Brain microvascular endothelial cell (primary cell): ENCODE results near the gene CES4A.
"Not testable (repeated sequence)": the region's sequence is repeated elsewhere in the genome, so short reads cannot be mapped to it uniquely, and the experiment has no call there.

Experiments used
- DNase-seq: peaks from one replicate; pipeline ENCODE4 v3.0.0-alpha.2; 2020
- H3K27ac ChIP-seq: fragments of 250-450 bp; sonication (Bioruptor Pico); 2 replicates; pipeline ENCODE4 v1.5.1; 2020; ENCODE audit warnings: mild to moderate bottlenecking, moderate library complexity
- H3K27me3 ChIP-seq: fragments of 250-450 bp; sonication (Bioruptor Pico); replicated peaks from 2 replicates; pipeline ENCODE4 v1.5.1; 2020; ENCODE audit warnings: mild to moderate bottlenecking
- H3K36me3 ChIP-seq: fragments of 250-450 bp; sonication (Bioruptor Pico); replicated peaks from 2 replicates; pipeline ENCODE4 v1.5.1; 2020; ENCODE audit warnings: mild to moderate bottlenecking
- H3K4me3 ChIP-seq: 2 replicates; pipeline ENCODE4 v1.5.1; 2011; ENCODE audit warnings: low read depth, mild to moderate bottlenecking, control low read depth, low read length, moderate library complexity
- in situ Hi-C: cut with HindIII; loops from 2 replicates; pipeline ENCODE4 v1.10.0; 2017; ENCODE audit warnings: low sequenced_read_pairs, low pct_ligation_motif_present
- TF ChIP-seq, protein P1 (sequence below): IDR thresholded peaks from 2 replicates; pipeline ENCODE4 v1.5.1; 2011; ENCODE audit warnings: low read depth, mild to moderate bottlenecking, moderate library complexity, low read length, control low read depth, inconsistent platforms; ENCODE audit errors: missing control alignments

CES4A gene

DNA sequence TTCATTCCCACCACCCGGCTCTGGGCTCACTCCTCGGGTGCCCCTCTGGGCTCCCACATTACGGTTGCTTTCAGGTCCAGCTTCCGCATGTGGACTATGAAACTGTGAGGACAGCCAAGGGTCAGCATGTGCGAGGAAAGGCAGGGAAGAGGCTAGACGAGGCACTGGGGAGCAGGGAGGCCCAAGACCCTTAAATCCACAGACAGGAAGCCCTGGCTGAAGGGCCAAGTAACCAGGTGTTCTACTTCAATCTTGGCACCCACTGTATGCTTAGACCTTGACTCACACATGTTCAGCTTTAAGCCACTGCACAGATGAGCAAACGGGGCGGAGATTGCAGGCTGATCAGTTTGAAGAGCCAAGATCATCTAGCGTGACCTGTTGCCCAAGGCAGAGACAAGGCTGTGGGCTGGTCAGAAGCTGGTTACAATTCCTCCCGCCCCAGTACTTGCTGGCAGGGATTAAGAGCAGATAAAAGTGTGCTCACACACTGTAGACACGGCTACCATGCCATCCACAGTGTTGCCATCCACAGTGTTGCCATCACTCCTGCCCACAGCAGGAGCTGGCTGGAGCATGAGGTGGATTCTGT lies at the start of gene CES4A:
TSS of gene CES4A (plus strand) at position 393 of the 592 bp plus-strand sequence. CDS start at position 577, 184 bp downstream.
- no peak for DNase-seq
- Histone ChIP-seq H3K27ac (no peak within 1 kb of the TSS), H3K27me3 (no peaks in the 10 kb centered on the region), H3K4me3 (no peak within 1 kb of the TSS), H3K36me3 (no peaks in the 10 kb centered on the region)
- in situ Hi-C loops = no loop called here
- TF ChIP-seq, protein P1, sequence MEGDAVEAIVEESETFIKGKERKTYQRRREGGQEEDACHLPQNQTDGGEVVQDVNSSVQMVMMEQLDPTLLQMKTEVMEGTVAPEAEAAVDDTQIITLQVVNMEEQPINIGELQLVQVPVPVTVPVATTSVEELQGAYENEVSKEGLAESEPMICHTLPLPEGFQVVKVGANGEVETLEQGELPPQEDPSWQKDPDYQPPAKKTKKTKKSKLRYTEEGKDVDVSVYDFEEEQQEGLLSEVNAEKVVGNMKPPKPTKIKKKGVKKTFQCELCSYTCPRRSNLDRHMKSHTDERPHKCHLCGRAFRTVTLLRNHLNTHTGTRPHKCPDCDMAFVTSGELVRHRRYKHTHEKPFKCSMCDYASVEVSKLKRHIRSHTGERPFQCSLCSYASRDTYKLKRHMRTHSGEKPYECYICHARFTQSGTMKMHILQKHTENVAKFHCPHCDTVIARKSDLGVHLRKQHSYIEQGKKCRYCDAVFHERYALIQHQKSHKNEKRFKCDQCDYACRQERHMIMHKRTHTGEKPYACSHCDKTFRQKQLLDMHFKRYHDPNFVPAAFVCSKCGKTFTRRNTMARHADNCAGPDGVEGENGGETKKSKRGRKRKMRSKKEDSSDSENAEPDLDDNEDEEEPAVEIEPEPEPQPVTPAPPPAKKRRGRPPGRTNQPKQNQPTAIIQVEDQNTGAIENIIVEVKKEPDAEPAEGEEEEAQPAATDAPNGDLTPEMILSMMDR = no peak

DNA sequence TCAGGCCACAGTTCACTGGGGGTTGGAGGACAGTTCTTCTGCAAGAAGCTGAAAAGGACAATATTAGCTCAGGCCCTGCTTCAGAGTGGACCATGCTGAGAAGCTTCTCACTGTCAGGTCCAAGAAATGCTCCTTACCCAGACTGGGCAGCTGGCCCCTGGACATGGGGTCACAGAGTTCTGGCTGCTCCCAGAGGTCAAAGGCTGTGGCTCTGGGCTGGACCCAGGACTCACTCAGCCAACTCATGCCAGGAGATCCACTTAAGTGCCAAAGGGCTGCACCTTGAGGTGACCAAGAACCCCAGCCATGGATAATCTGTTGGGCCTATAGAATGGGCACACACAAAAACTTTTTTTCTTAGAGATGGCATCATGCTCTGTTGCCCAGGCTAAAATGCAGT lies 49.0 kb upstream of the CES4A start:
- no peak for DNase-seq
- in situ Hi-C loops = no loop called here
- TF ChIP-seq, protein P1 = no peak
- Histone ChIP-seq H3K36me3 (peaks cover 25% of the 10 kb centered on the region), H3K27ac (no peak overlapping the region), H3K4me3 (no peak overlapping the region), H3K27me3 (no peaks in the 10 kb centered on the region)

DNA sequence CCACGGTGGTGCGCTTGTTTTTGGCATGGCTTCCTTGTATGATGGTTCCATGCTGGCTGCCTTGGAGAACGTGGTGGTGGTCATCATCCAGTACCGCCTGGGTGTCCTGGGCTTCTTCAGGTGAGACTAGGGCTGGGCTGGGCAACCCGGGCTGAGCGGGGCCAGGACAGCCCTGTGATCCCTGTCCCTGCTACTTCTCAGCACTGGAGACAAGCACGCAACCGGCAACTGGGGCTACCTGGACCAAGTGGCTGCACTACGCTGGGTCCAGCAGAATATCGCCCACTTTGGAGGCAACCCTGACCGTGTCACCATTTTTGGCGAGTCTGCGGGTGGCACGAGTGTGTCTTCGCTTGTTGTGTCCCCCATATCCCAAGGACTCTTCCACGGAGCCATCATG lies 48.2 kb upstream of the CES4A start:
- H3K27me3 ChIP-seq = no peaks in the 10 kb centered on the region
- no peak overlapping the region for H3K27ac ChIP-seq
- H3K4me3 ChIP-seq = no peak overlapping the region
- TF ChIP-seq, protein P1 = no peak
- in situ Hi-C loops = no loop called here
- H3K36me3 ChIP-seq = peaks cover 25% of the 10 kb centered on the region
- DNase-seq = no peak

DNA sequence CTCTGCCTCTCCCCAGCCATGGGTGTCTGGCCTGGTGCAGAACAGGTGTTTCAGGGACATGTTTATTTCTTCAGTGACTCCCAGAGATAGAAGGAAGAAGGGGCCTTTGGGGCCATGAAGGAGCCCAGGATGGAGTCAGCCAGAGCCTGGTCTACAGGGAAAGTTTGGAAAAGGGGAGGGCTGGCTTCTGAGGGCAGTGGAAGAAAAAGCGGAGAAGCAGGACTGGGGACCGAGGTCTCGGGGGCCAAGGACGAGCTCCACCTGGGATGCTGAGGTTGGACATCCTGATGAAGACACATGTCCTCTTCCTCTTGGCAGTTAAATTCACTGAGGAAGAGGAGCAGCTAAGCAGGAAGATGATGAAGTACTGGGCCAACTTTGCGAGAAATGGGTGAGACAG lies 45.4 kb upstream of the CES4A start:
- H3K27me3 ChIP-seq = no peaks in the 10 kb centered on the region
- H3K27ac ChIP-seq = no peak overlapping the region
- H3K4me3 ChIP-seq = no peak overlapping the region
- H3K36me3 ChIP-seq = peaks cover 25% of the 10 kb centered on the region
- TF ChIP-seq, protein P1 = no peak
- no peak for DNase-seq
- in situ Hi-C loops = no loop called here

DNA sequence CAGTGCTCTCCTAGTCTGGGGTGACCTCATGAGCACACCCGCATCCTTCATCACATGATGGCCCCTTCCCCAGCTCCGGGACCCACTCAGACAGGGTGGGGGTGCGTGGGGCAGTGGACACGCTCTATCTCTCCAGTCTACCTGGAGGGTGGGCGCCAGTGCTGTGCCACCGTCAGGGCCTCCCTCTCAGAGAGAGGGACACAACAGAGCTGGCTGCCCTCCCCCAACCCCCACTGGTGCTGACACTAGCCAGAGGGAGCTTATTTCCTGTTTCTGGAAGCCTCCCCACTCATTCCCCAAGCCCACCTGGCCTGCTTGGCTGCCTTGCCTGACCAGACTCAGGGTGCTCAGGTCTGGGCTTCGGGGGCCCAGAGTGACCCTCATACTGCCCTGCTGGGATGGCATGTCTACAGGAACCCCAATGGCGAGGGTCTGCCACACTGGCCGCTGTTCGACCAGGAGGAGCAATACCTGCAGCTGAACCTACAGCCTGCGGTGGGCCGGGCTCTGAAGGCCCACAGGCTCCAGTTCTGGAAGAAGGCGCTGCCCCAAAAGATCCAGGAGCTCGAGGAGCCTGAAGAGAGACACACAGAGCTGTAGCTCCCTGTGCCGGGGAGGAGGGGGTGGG lies 44.8 kb upstream of the CES4A start:
- TF ChIP-seq, protein P1 = no peak
- no peak for DNase-seq
- in situ Hi-C loops = no loop called here

DNA sequence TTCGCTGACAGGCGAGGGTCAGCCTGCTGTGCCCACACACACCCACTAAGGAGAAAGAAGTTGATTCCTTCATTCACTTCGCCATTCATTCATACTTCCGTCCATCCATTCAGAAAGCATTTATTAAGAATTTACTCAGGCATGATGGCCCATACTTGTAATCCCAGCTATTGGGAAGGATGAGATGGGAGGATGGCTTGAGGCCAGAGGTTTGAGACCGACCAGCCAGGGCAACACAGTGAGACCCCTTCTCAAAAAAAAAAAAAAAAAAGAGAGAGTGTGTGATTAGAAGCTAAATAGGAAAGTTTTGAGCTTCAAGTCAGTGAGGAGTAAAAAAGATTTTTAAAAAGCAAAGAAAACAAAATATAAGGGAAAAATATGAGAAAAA lies 44.3 kb upstream of the CES4A start:
- peaks cover 7% of the 10 kb centered on the region for H3K27me3 ChIP-seq
- H3K27ac ChIP-seq = no peak overlapping the region
- TF ChIP-seq, protein P1 = no peak
- no peak overlapping the region for H3K4me3 ChIP-seq
- in situ Hi-C loops = no loop called here
- no peak for DNase-seq
- peaks cover 25% of the 10 kb centered on the region for H3K36me3 ChIP-seq

More for the DNA sequence above, 44.8 kb upstream of the CES4A start:
- Histone ChIP-seq H3K36me3 (peaks cover 25% of the 10 kb centered on the region), H3K27ac (no peak overlapping the region), H3K27me3 (peaks cover 5% of the 10 kb centered on the region), H3K4me3 (no peak overlapping the region)

DNA sequence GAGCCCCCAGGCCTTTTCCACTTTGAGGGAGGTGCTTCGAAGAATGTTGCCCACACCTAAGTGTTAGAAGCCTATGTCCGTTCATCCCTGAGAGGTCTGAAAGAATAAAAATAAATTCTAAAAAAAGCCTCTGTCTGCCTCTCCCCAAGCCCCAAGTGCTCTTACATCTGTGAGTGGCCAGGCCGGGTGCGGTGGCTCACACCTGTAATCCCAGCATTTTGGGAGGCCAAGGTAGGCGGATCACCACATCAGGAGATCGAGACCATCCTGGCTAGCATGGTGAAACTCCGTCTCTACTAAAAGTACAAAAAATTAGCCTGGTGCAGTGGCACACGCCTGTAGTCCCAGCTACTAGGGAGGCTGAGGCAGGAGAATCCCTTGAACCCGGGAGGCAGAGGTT lies 43.4 kb upstream of the CES4A start:
- H3K4me3 ChIP-seq, in situ Hi-C loops, DNase-seq, H3K27me3 ChIP-seq, H3K27ac ChIP-seq: not testable (repeated sequence)
- H3K36me3 ChIP-seq = peaks cover 25% of the 10 kb centered on the region
